ENCODE results near the gene NKD2.

NKD2 gene

DNA sequence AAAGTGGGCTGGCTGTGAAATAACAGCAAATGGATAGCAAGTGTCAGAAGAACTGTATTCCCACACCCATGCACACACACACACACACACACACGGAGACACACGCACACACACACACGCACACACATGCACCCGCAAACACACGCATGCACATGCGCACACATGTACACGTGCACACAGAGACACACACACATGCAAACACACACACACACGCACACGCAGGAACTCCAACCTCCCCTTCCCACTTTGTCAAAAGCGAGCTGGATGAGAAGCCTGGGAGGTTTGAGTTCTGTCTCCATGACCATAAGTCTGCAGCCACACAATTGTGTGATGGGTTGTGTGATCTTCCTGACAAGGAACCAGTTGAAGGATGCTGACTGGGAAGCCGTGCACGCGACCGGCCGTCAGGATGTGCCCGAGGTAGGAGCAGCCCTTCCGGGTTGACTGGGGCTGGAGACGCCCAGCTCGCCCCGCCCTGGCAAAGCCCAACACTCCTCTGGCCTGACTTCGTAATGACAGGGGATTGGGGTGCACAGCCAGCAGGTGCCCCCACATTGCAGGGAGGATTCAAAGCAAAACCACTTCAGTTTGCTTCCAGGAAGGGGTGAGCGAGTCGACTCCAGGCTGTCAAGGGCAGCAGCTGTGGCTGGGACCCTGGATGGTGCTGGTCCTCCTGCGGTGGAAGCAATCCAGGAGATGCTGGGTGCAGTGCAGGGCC lies 29.3 kb upstream of the NKD2 start:
- TF ChIP-seq POLR2AphosphoS5 (IDR thresholded peaks at IDR 0.05; ENCODE audit: low read depth, low read length) (no peak), SIN3A (IDR thresholded peaks at IDR 0.05; ENCODE audit: borderline replicate concordance, insufficient read depth, low read length) (no peak), FOXP2 (optimal IDR thresholded peaks at IDR 0.05; ENCODE audit: borderline replicate concordance, extremely low read depth, extremely low read length, insufficient read depth) (no peak), TAF1 (IDR thresholded peaks at IDR 0.05; ENCODE audit: borderline replicate concordance, insufficient read depth, low read length) (no peak)
- TF ChIP-seq, protein P1, sequence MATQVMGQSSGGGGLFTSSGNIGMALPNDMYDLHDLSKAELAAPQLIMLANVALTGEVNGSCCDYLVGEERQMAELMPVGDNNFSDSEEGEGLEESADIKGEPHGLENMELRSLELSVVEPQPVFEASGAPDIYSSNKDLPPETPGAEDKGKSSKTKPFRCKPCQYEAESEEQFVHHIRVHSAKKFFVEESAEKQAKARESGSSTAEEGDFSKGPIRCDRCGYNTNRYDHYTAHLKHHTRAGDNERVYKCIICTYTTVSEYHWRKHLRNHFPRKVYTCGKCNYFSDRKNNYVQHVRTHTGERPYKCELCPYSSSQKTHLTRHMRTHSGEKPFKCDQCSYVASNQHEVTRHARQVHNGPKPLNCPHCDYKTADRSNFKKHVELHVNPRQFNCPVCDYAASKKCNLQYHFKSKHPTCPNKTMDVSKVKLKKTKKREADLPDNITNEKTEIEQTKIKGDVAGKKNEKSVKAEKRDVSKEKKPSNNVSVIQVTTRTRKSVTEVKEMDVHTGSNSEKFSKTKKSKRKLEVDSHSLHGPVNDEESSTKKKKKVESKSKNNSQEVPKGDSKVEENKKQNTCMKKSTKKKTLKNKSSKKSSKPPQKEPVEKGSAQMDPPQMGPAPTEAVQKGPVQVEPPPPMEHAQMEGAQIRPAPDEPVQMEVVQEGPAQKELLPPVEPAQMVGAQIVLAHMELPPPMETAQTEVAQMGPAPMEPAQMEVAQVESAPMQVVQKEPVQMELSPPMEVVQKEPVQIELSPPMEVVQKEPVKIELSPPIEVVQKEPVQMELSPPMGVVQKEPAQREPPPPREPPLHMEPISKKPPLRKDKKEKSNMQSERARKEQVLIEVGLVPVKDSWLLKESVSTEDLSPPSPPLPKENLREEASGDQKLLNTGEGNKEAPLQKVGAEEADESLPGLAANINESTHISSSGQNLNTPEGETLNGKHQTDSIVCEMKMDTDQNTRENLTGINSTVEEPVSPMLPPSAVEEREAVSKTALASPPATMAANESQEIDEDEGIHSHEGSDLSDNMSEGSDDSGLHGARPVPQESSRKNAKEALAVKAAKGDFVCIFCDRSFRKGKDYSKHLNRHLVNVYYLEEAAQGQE (IDR thresholded peaks at IDR 0.05; ENCODE audit: insufficient read depth in 1 of 2, low read depth in 2 of 2, low read length in 2 of 2) = no peak

DNA sequence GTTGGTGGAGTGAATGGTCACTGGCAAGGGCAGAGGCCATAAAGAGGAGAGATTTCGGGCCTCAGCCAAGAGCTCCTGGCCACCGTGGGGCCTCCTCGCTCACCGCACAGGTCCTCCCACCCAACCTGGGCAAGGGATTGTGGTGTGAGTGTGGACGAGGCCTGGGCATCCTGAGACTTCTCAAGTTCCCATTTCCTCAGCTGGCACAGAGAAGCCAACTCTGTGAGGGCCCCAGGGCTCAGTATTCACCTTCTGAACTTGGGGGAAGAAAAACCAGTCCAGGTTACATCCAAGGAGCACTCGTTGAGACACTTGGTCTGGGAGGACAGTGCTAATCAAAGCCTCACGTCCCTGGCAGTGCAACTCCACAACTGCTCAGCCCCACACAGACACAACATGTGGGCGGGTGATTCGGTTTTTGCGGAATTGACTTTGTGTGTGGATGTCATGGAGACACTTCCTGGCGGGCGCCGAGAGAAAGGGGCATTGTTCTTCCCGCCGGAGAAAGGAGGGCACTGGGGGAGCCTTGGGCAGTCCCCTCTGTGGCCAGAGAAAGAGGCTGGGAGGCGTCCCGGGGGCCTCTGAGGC lies 28.5 kb upstream of the NKD2 start:
- TF ChIP-seq, protein P1 (IDR thresholded peaks at IDR 0.05; ENCODE audit: insufficient read depth in 1 of 2, low read depth in 2 of 2, low read length in 2 of 2) = no peak
- no peak for TF ChIP-seq TAF1 (IDR thresholded peaks at IDR 0.05; ENCODE audit: borderline replicate concordance, insufficient read depth, low read length)
- TF ChIP-seq POLR2AphosphoS5 (IDR thresholded peaks at IDR 0.05; ENCODE audit: low read depth, low read length) = no peak
- no peak for TF ChIP-seq SIN3A (IDR thresholded peaks at IDR 0.05; ENCODE audit: borderline replicate concordance, insufficient read depth, low read length)
- TF ChIP-seq FOXP2 (optimal IDR thresholded peaks at IDR 0.05; ENCODE audit: borderline replicate concordance, extremely low read depth, extremely low read length, insufficient read depth) = no peak

DNA sequence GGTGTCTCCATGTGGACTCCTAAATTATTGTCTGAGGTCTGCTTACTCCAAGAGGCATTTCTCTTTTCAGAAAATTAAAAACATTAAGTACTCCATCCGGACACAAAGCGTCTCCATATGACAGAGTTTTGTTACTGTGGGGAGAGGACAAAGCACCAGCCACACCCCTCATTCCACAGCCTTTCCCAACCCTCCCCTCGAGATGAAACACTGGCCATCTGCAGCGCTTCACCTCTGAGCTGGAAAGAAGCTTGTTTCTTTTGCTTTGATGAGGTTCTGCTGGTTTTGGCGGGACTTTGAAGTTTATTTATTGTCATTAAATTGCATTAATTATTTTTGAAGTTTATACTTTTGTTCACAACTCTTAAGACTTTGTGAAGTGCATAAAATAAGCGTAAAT lies 27.6 kb upstream of the NKD2 start:
- TF ChIP-seq TAF1 (IDR thresholded peaks at IDR 0.05; ENCODE audit: borderline replicate concordance, insufficient read depth, low read length) = no peak
- no peak for TF ChIP-seq SIN3A (IDR thresholded peaks at IDR 0.05; ENCODE audit: borderline replicate concordance, insufficient read depth, low read length)
- TF ChIP-seq, protein P1 (IDR thresholded peaks at IDR 0.05; ENCODE audit: insufficient read depth in 1 of 2, low read depth in 2 of 2, low read length in 2 of 2) = no peak
- no peak for TF ChIP-seq FOXP2 (optimal IDR thresholded peaks at IDR 0.05; ENCODE audit: borderline replicate concordance, extremely low read depth, extremely low read length, insufficient read depth)
- no peak for TF ChIP-seq POLR2AphosphoS5 (IDR thresholded peaks at IDR 0.05; ENCODE audit: low read depth, low read length)

DNA sequence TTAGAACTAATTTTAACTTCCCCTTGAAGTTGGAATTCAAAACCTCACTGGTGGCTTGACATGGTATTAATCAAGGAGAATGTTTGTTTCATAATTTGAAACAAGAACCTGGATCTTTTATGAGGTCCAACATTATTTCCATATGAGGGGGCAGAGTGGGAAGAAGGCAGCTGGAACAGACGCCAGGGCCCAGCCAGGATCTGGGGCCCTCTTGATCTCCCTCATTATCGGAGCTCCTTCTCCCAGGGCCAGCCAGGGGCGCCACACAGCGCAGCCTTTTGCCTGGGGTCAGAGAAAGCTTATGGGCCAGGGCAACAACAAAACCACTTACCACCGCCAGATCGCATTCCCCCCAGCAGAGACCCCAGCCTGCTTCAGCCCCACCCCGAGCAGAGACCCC lies 27.1 kb upstream of the NKD2 start:
- TF ChIP-seq SIN3A (IDR thresholded peaks at IDR 0.05; ENCODE audit: borderline replicate concordance, insufficient read depth, low read length) (no peak), POLR2AphosphoS5 (IDR thresholded peaks at IDR 0.05; ENCODE audit: low read depth, low read length) (no peak), FOXP2 (optimal IDR thresholded peaks at IDR 0.05; ENCODE audit: borderline replicate concordance, extremely low read depth, extremely low read length, insufficient read depth) (no peak), TAF1 (IDR thresholded peaks at IDR 0.05; ENCODE audit: borderline replicate concordance, insufficient read depth, low read length) (no peak)
- TF ChIP-seq, protein P1 (IDR thresholded peaks at IDR 0.05; ENCODE audit: insufficient read depth in 1 of 2, low read depth in 2 of 2, low read length in 2 of 2) = no peak

All from PFSK-1 (cell line).